Measurements from ENCODE around the gene TRPM3. TPM values are rescaled to one million over a fixed set of nuclear protein-coding genes. Genes with fewer than 3 reads are reported as not detected.

The TRPM3 gene
- total and polyA plus RNA-seq, 4 donors: 0.07 to 0.89 (median 0.67) TPM

DNA sequence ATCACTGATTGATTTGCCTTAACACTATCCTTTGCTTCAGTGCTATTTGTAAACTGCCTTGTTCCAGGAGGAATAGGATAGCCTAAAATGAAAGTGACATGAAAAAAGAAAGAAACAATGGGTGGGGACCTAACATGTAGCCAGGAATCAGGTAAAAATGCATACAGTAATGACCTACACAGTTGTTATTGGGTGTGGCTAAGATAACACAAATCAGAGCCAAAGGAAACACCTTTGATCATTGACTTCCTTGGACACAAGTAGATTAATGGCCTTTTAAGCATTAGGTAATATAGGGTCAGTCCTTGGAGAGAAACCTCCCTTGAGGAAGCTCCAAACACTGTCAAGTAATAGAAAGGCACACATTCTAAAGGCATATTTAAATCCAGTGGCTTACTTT is 220.4 kb downstream of the TRPM3 start:
- H3K27me3 ChIP-seq (ENCODE audit: control insufficient read depth in 4 of 4, insufficient read depth in 4 of 4, low read length in 3 of 4): no peaks in the 10 kb centered on the region
- DNase-seq (ENCODE audit: low spot score): no peak
- H3K4me1 ChIP-seq (ENCODE audit: control insufficient read depth in 4 of 4, insufficient read depth in 4 of 4, low read length in 3 of 4): no peaks in the 10 kb centered on the region

DNA sequence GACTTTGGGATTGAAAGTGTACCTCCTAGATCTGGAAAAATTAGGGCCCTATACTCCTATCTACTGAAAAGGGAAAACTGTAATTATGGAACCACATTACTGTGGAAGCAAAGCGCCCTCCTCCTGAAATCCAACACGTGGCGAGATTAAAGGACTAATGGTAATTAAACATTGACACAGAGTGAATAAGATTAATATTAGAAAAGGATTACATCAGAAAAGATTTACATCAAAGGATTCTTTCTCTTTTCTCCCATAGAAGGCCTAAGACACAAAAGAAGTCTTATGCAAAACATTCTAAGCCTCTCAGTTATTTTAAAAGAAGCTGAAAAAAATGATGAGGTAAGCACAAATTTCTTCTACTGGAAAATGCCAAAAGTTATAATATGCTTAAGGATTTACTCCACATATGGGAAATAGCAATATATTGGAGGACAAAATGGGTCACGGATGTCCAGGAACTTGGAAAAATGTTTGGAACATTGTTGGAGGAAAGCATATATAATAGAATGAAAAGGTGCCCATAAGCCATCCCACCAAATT is 227.8 kb downstream of the TRPM3 start:
- no peaks in the 10 kb centered on the region for H3K9me3 ChIP-seq (ENCODE audit: control insufficient read depth in 4 of 4, low read length in 3 of 4)
- TF ChIP-seq, protein P1, sequence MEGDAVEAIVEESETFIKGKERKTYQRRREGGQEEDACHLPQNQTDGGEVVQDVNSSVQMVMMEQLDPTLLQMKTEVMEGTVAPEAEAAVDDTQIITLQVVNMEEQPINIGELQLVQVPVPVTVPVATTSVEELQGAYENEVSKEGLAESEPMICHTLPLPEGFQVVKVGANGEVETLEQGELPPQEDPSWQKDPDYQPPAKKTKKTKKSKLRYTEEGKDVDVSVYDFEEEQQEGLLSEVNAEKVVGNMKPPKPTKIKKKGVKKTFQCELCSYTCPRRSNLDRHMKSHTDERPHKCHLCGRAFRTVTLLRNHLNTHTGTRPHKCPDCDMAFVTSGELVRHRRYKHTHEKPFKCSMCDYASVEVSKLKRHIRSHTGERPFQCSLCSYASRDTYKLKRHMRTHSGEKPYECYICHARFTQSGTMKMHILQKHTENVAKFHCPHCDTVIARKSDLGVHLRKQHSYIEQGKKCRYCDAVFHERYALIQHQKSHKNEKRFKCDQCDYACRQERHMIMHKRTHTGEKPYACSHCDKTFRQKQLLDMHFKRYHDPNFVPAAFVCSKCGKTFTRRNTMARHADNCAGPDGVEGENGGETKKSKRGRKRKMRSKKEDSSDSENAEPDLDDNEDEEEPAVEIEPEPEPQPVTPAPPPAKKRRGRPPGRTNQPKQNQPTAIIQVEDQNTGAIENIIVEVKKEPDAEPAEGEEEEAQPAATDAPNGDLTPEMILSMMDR (IDR thresholded peaks at IDR 0.05; ENCODE audit: low read depth, low read length, missing input control): no peak
- no peak for TF ChIP-seq HNF4G (IDR thresholded peaks at IDR 0.05)
- TF ChIP-seq RAD21 (IDR thresholded peaks at IDR 0.05): no peak
- TF ChIP-seq FOXA1 (IDR thresholded peaks at IDR 0.05): no peak
- no peak for TF ChIP-seq FOXA2 (IDR thresholded peaks at IDR 0.05)
- TF ChIP-seq HNF4A (conservative IDR thresholded peaks at IDR 0.05): no peak
- H3K4me1 ChIP-seq (ENCODE audit: control insufficient read depth in 4 of 4, insufficient read depth in 4 of 4, low read length in 3 of 4): no peaks in the 10 kb centered on the region
- no peak overlapping the region for H3K9ac ChIP-seq (ENCODE audit: low read depth in 1 of 2, low read length in 2 of 2)
- DNase-seq (ENCODE audit: low spot score): no peak
- H3K36me3 ChIP-seq (ENCODE audit: control insufficient read depth in 4 of 4, insufficient read depth in 3 of 4, low read depth in 1 of 4, low read length in 3 of 4): no peaks in the 10 kb centered on the region
- no peak overlapping the region for H3K27ac ChIP-seq (ENCODE audit: low read depth in 1 of 2, low read length in 2 of 2)
- 91% methylated on average over 4 of the region's 4 CpGs for WGBS
- no peaks in the 10 kb centered on the region for H3K27me3 ChIP-seq (ENCODE audit: control insufficient read depth in 4 of 4, insufficient read depth in 4 of 4, low read length in 3 of 4)
- no peak overlapping the region for H3K4me3 ChIP-seq (ENCODE audit: low read depth in 1 of 3, low read length in 3 of 3)

More for the DNA sequence above, 220.4 kb downstream of the TRPM3 start:
- H3K4me3 ChIP-seq (ENCODE audit: low read depth in 1 of 3, low read length in 3 of 3): no peak overlapping the region
- H3K27ac ChIP-seq (ENCODE audit: low read depth in 1 of 2, low read length in 2 of 2): no peak overlapping the region
- TF ChIP-seq, protein P2, sequence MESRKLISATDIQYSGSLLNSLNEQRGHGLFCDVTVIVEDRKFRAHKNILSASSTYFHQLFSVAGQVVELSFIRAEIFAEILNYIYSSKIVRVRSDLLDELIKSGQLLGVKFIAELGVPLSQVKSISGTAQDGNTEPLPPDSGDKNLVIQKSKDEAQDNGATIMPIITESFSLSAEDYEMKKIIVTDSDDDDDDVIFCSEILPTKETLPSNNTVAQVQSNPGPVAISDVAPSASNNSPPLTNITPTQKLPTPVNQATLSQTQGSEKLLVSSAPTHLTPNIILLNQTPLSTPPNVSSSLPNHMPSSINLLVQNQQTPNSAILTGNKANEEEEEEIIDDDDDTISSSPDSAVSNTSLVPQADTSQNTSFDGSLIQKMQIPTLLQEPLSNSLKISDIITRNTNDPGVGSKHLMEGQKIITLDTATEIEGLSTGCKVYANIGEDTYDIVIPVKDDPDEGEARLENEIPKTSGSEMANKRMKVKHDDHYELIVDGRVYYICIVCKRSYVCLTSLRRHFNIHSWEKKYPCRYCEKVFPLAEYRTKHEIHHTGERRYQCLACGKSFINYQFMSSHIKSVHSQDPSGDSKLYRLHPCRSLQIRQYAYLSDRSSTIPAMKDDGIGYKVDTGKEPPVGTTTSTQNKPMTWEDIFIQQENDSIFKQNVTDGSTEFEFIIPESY (IDR thresholded peaks at IDR 0.05): no peak
- TF ChIP-seq RAD21 (IDR thresholded peaks at IDR 0.05) (no peak), FOXA2 (IDR thresholded peaks at IDR 0.05) (no peak), YY1 (IDR thresholded peaks at IDR 0.05) (no peak), HNF4A (conservative IDR thresholded peaks at IDR 0.05) (no peak), GABPA (IDR thresholded peaks at IDR 0.05 in 1 of 2, conservative IDR thresholded peaks at IDR 0.05 in 1 of 2) (no peak)
- TF ChIP-seq, protein P3, sequence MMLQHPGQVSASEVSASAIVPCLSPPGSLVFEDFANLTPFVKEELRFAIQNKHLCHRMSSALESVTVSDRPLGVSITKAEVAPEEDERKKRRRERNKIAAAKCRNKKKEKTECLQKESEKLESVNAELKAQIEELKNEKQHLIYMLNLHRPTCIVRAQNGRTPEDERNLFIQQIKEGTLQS (IDR thresholded peaks at IDR 0.05): no peak
- H3K9me3 ChIP-seq (ENCODE audit: control insufficient read depth in 4 of 4, low read length in 3 of 4): no peaks in the 10 kb centered on the region
- no peaks in the 10 kb centered on the region for H3K36me3 ChIP-seq (ENCODE audit: control insufficient read depth in 4 of 4, insufficient read depth in 3 of 4, low read depth in 1 of 4, low read length in 3 of 4)
- H3K9ac ChIP-seq (ENCODE audit: low read depth in 1 of 2, low read length in 2 of 2): no peak overlapping the region

DNA sequence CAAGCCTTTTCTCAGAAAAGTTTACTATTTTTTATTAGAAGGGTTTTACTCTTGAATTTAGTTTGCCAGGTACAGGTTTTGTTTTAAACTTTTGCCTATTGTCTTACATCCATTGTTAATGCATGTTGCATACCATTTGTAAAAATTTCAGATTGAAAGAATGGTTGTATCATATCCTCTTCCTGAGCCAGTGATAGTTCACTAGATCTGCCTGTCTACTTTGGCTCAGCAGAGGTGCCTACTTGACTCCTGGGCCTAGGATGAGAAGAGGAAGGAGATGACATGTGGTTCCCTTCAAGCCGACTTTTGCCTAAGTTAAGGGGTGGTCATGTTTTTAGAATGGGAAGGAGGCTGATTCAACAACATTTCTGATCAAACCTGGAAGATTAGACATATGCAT is 232.9 kb downstream of the TRPM3 start:
- H3K4me3 ChIP-seq (ENCODE audit: low read depth in 1 of 3, low read length in 3 of 3): no peak overlapping the region
- TF ChIP-seq, protein P2 (IDR thresholded peaks at IDR 0.05): no peak
- WGBS: 87% methylated on average over 1 of the region's 1 CpG

More for the DNA sequence above, 232.9 kb downstream of the TRPM3 start:
- H3K9me3 ChIP-seq (ENCODE audit: control insufficient read depth in 4 of 4, low read length in 3 of 4): no peaks in the 10 kb centered on the region
- H3K27me3 ChIP-seq (ENCODE audit: control insufficient read depth in 4 of 4, insufficient read depth in 4 of 4, low read length in 3 of 4): no peaks in the 10 kb centered on the region
- no peak for DNase-seq (ENCODE audit: low spot score)
- no peak overlapping the region for H3K27ac ChIP-seq (ENCODE audit: low read depth in 1 of 2, low read length in 2 of 2)
- no peaks in the 10 kb centered on the region for H3K36me3 ChIP-seq (ENCODE audit: control insufficient read depth in 4 of 4, insufficient read depth in 3 of 4, low read depth in 1 of 4, low read length in 3 of 4)
- H3K4me1 ChIP-seq (ENCODE audit: control insufficient read depth in 4 of 4, insufficient read depth in 4 of 4, low read length in 3 of 4): no peaks in the 10 kb centered on the region
- H3K9ac ChIP-seq (ENCODE audit: low read depth in 1 of 2, low read length in 2 of 2): no peak overlapping the region

All from liver (tissue), 9 donors.